HG03342 (cell line): ENCODE measurements around the gene MBOAT1.
"Not testable (repeated sequence)": the region's sequence is repeated elsewhere in the genome, so short reads cannot be mapped to it uniquely, and the experiment has no call there.

Source experiments
- ATAC-seq: cut with Tn5 transposase; IDR thresholded peaks from one replicate; pipeline ENCODE4 v1.9.1; 2021; ENCODE audit warnings: mild to moderate bottlenecking, moderate library complexity; ENCODE audit not compliant: unreplicated experiment

Gene MBOAT1

DNA sequence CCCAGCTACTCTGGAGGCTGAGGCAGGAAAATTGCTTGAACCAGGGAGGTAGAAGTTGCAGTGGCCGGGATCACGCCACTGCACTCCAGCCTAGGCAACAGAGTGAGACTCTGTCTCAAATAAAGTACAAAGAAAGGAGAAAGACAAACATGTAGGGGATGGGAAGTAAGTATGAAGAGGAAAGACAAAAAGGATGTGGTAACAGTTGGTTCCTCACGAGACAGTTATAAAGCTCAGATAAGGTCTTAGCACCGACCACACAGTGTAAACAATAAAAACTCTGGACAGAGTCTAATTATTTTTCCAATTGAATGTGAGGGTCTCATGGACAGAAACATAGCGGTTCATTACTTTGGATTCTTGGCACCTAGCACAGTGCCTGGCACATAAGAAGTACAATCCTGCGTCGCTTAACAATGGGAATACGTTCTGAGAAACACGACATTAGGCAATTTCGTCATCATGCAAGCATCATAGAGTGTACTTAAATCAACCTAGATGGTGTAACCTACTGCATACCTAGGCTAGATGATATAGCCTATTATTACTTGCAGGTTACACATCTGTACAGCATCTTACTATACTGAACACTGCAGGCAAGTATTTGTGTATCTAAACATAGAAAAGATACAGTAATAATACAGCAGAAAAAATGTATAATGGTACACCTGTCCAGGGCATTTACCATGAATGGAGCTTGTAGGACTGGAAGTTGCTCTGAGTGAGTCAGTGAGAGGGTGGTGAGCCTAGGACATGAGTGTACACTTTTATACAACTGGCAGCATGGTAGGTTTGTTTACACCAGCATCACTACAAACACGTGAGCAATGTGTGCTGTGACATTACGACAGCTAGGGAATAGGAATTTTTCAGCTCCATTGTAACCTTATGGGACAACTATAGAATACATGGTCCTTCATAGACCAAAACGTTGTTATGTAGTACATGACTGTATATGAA, 38.2 kb downstream of the MBOAT1 start:
- peak; percentile 62 for ATAC-seq

DNA sequence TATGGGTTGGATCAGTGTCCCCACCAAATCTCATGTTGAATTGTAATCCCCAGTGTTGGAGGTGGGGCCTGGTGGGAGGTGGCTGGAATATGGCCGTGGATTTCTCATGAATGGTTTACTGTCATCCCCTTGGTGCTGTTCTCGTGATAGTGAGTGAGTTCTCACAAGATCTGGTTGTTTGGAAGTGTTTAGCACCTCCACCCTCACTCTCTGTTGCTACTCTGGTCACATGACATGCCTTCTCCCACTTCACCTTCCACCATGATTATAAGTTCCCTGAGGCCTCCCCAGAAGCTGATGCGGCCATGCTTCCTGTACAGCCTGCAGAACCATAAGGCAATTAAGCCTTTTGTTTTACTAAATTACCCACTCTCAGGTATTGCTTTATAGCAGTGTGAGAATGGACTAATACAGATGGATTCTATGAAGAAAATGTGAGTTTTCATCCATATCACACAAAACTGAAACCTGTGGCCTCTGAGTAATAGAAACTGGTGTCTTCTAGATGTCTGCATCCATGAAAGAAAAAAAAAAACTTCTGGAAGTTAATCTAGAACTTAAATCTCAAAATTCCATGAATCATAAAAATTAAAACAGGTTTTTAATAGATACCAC, 39.3 kb downstream of the MBOAT1 start:
- ATAC-seq, result no peak

DNA sequence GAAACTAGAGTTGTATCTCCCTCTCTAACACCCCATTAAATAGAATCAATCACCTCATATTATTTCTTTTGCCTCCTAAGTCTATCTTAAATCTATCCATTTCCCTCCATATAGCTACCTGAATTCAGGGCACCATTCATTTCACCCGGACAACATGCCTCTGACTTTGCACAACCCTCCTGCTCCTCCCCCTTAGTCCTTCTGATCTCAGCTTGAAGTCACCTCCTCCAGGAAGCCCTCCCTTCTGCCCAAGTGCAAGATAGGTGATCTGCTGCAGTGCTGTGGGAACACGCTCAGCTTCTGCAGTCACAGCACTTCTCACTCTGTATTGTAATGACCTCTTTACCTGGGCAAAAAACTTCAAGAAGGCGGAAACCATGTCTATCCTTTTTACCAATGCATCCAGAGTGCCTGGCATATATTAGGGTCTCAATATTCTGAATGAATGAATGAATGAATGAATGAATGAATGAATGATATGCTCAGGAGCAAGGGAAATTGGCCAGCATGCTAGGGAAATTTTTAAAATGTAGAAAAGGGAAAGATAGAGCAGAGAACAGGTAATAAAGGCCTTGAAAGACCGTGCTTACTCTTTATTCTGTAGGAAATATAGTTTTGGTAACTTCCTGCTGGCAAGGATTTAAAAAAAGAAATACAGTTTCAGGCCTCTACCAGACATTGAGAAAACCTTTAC, 41.7 kb downstream of the MBOAT1 start:
- ATAC-seq, result no peak

DNA sequence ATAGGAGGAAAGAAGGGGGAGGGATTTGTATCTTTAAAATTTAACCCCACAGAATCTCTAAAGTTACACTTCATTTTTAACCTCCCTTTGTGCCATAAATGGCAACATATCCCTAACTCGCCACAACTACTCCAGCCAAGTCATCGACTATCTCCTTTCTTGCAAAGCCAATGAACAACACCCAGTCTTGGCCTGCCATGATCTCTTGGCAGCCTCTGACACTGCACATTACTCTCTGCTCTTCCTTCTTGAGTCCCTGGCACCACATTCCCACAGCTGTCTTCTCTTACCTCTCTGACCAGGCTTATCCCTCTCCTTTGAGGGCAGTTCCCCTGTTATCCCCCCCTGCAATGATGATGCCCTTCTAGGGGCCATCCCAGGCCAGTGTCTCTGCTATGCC, 42.5 kb downstream of the MBOAT1 start:
- ATAC-seq, result no peak

DNA sequence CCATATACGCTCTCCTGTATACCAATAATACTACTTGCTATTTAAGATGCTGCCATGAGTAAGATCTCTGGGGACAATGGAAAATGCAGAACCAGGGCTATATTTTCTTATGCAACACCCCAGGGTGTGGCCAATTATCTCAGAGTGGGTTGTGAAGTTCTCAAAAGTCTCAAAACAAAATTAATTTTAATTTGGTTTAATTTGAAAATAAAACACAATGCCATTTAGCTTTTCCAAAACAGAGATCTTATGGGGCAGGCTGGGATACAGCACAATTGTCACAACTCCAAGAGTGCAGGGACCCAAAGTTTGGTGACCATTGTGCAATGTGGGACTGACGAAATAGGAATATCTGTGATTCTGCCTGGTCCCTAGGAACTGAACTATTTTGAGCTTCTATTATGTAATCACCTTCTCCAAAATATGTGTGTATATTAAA, 43.1 kb downstream of the MBOAT1 start:
- no peak for ATAC-seq

DNA sequence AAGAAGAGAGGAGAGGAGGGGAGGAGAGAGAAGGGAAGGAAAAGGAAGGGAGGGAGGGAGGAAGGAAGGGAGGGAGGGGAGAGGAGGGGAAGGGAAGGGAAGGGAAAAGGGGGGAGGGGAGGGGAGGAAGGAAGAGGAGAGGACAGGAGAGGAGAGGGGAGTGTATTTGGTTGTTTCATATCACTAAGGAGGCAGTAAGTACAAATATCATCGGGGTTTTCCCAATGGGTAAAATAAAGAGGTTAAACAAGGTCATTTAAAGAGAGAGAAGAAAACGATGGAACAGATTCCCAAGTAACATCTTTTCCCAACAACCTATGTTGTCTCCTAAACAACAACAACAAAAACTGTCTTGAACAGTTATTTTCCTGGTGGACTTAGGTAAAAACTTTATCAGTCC, 43.6 kb downstream of the MBOAT1 start:
- no peak for ATAC-seq

DNA sequence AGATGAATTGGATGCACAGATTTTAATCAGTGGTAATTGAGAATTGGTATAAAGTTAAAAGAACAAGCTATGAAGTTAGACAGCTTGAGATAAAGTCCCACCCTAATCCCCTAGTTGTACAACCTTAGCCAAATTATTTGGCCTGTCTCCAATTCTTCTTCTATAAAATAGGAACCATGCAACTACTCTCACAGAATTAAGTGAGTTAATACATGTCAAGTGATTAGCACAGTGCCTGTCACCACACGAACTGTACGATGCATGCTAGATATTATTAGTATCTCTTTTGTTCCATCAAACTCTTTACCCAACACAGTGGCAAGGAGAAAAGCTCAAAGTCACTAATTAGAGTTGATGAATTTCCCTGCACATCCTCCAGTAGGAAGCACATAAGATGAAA, 44.7 kb downstream of the MBOAT1 start:
- no peak for ATAC-seq

DNA sequence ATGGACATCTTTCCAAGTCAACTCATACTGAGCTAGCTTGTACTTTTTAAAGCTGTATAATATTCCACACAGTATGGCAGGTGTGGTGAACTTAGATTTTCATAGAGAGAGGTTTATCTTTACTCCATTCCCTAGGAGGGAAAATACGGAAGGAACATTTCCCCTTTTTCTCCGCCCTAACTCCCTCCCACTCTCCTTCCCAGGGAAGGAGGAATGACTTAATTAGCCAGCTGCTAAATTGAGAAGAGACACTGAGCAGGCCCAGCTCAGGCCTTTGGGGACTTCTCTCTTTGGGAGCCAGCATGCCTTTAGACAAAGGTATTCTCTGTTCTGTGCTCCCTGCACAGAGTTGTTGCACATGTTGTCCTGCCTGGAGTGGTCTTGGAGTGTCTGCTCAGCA, 46.1 kb downstream of the MBOAT1 start:
- no peak for ATAC-seq

DNA sequence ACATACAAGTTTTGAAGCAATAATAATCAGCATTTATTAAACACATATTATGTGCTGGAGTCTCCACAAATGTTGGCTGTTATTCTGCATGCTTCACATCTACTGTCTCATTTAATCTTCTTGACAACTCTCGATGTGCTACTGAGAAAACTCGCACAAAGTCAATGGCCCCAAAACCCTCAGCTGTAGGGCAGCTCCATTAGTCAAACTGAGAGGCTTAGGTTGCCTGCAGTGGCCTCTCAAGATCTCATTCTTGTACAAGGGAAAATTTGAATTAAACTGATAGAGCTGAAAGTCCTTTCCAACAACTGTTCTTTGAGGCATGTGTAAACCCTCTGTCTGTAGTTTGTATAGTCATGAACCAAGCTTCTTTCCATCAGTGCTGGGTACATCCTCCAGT, 49.8 kb downstream of the MBOAT1 start:
- ATAC-seq, result no peak

DNA sequence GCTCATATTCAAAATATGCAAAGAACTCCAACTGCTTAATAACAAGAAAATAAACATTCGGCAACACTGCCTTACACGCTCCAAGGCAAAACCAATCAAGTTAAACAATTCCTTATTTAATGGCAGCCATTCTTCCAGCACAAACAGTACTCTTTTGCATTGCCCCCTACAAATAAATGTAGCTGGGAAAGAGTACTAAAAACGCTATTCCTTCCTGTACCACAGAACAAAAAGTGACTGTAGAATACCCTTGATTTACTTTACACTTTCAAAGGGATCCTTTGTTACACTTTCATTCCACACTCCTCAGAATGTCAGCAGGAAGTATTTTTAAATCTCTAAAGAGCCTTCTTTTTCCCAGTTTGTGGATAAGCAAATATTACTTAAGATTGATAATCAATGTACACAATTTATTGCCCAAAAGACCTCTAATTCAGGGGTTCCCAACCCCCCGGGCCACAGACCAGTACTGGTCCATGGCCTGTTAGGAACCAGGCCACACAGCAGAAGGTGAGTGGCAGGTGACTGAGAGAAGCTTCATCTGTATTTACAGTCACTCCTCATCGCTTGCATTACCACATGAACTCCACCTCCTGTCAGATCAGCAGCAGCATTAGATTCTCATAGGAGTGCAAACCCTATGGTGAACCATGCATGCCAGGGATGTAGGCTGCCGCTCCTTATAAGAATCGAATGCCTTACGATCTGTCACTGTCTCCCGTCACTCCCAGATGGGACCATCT, 51.6 kb downstream of the MBOAT1 start:
- ATAC-seq, result no peak

DNA sequence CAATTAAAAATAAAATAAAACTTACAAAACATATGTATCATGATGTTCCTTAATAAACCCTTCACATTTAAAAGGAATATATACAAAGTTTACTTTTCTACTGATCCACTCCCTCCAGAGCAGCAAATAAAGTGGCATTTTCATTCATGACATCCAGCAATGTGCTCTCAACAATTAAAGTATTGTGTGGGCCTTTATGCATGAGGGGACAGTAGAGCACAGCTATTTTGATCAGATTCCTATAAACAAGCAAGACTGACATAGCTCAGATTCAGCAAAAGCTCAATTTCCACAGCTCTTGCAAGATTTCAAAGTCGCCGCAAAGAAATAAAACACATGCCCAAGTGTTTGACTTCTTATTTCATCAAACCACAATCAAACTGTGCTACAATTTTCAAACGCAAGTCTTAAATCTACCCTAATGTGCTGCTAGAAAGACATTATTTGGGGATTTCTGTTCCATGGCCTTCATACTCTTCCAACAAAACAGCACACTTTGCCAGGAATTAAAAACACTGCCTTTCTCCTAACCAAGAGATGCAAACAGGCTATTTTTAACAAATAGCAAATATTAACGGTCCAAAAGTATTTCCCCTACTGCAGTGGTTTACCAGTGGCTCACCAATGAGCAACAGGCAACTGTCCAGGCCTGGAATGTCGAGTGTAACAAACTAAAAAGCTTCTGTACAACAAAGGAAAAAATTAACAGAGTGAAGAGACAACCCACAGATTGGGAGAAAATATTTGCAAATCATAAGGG, 52.3 kb downstream of the MBOAT1 start:
- ATAC-seq, result no peak

DNA sequence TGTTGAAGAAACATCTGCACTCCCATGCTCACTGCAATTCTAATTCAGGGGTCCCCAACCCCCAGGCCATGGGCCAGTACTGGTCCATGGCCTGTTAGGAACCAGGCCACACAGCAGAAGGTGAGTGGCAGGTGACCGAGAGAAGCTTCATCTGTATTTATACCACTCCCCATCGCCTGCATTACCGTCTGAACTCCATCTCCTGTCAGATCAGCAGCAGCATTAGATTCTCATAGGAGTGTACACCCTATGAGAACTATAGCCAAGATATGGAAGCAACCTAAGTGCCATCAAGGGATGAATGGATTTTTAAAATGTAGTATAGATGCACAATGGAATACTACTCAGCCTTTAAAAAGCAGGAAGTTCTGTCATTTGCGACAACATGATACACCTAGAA, 53.2 kb downstream of the MBOAT1 start:
- ATAC-seq, result no peak

DNA sequence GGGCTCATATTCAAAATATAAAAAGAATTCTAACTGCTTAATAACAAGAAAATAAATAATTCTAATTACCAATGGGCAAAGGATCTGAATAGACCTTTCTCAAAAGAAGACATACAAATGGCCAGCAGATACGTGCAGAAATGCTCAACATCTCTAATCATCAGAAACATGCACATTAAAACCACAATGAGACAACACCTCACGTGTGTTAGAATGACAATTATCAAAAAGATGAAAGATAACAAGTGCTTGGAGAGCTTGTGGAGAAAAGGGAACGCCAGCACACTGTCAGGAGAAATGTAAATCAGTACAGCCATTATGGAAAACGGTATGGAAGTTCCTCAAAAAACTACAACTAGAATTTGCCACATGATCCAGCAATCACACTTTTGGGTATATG, 53.6 kb downstream of the MBOAT1 start:
- no peak for ATAC-seq

DNA sequence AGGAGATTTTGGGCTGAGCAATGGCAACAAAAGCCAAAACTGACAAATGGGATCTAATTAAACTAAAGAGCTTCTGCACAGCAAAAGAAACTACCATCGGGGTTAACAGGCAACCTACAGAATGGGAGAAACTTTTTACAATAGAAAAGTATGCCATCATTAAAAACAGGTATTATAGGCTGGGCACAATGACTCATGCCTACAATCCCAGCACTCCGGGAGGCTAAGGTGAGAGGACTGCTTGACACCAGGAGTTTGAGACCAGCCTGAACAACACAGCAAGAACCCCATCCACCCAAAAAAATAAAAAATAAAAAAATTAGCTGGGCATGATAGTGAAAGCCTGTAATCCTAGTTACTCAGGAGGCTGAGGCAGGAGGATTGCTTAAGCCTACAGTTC, 55.4 kb downstream of the MBOAT1 start:
- ATAC-seq, result no peak

DNA sequence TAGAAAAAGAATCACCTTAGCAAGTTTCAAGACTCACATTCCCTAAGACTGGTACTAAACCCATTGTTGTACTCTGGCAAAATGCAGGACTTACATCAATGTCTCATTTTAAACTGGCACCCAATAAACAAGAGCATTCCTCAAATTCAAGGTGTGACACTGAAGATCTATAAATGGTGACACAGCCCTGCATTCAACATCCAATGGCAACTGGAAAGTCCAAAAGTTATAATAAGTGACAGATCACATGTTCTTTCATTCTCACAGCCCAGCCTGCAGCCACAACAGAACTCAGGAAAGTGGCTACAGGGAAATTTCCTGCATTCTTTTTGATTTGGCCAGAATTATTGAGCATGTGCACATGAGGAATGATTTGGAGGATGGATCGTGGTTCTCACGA, 57.5 kb downstream of the MBOAT1 start:
- ATAC-seq, result no peak

DNA sequence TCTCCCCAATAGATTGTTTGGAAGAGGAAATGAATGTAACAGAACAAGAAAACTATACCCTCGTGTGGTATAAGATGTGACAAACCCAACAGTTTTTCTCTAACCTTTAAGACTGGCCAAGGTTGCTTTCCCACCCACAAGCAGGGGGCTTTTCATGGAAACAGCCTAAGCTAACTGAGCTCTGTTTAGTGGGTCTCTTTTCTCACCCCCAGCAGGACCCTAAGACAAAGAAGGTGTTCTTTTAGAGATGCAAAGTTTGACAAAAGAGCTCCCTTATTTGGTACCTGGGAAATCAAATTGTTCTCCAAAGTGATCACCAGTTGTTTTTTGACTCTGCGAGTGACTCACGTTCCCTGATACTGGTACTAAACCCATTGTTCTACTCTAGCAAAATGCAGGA, 59.1 kb downstream of the MBOAT1 start:
- ATAC-seq, result no peak

DNA sequence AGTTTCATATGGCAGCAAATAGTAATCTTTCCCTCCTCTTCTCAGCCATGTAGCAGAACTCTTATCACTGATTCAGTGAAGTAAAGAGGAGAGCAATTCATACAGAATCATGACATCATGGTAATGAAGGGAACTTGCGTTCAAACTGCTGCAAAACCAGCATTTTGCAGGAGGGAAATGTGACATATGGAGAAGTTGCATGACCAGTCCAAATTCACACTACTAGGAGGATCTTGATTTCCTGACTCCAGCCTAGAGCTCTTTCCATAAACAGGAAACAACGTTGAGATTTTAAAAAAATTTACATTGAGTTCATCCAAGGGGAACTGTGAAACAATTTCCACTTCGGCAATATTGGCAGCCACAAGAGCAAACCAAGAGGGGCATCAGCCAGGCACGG, 63.8 kb downstream of the MBOAT1 start:
- no peak for ATAC-seq

DNA sequence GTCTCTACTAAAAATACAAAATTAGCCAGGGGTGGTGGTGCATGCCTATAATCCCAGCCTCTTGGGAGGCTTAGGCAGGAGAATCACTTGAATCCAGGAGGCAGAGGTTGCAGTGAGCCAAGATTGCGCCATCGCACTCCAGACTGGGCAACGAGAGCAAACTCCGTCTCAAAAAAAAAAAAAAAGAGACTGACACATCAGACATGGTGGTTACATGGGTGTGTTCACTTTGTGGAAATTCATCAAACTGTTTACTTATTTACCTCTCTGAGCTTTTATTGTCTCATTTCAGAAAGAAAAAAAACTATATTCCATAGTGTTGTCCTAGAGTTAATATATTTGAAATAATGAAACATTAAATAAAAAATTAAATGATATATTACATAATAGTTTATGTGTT, 64.8 kb downstream of the MBOAT1 start:
- no peak for ATAC-seq

DNA sequence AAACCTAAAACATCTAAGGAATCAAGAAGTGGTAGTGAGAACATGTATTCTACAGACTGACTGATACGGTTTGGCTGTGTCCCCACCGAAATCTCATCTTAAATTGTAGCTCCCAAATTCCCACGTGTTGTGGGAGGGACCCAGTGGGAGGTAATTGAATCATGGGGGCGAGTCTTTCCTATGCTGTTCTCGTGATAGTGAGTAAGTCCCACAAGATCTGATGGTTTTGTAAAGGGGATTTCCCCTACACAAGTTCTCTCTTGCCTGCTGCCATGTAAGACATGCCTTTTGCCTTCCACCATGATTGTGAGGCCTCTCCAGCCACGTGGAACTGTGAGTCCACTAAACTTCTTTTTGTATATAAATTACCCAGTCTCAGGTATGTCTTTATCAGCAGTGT, 65.4 kb downstream of the MBOAT1 start:
- ATAC-seq, result not testable (repeated sequence)

DNA sequence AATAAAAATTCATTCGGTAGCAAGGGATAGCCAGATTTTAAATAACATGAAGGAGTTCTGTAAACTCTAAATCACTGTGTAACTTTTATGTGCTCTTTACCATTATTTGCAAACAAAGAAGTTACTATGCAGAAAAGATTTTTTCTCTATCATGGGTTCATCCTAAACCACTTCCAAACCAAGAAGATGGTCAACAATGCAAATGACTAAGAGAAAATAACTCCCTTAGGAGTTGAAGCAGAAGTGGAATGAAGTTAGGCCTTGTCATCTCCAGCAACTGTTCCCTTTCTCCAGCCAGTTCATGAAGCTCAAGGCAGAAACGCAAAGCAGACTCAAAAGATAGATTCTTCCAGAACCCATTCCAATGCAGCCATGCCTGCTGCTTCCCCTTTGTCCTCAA, 66.0 kb downstream of the MBOAT1 start:
- ATAC-seq, result no peak
